NCI-H128 (cell line): ENCODE results near the gene PKP2.

Experiments
- DNase-seq: peaks from one replicate; lab custom pipeline; 2025; ENCODE audit not compliant: unreplicated experiment; lab: John Stamatoyannopoulos, UW

Gene PKP2

GRCh38 chr12:32819424-32819823 is 77.2 kb downstream of the PKP2 start:
- no peak for DNase-seq

GRCh38 chr12:32811686-32812392 is 84.7 kb downstream of the PKP2 start:
- no peak for DNase-seq

GRCh38 chr12:32809846-32810245 is 86.7 kb downstream of the PKP2 start:
- no peak for DNase-seq

- no peak for DNase-seq
These were observed 87.4 kb downstream of the PKP2 start for GRCh38 chr12:32809196-32809595.

- no peak for DNase-seq
These were observed 92.3 kb downstream of the PKP2 start for GRCh38 chr12:32804301-32804700.

- DNase-seq: no peak
These were observed 95.2 kb downstream of the PKP2 start for GRCh38 chr12:32801269-32801980.

- DNase-seq: no peak
These were observed 102.3 kb downstream of the PKP2 start for GRCh38 chr12:32794281-32794680.

- no peak for DNase-seq
These were observed 106.7 kb downstream of the PKP2 start for GRCh38 chr12:32789916-32790315.

- no peak for DNase-seq
These were observed 107.1 kb downstream of the PKP2 start for GRCh38 chr12:32789446-32789845.

- DNase-seq: no peak
These were observed 108.2 kb downstream of the PKP2 start for GRCh38 chr12:32788405-32788804.

- DNase-seq: no peak
These were observed 111.0 kb downstream of the PKP2 start for GRCh38 chr12:32785557-32785956.

- DNase-seq: no peak
These were observed 113.5 kb downstream of the PKP2 start for GRCh38 chr12:32783029-32783428.

GRCh38 chr12:32780071-32780470 is 116.5 kb downstream of the PKP2 start:
- DNase-seq: no peak

GRCh38 chr12:32777691-32778175 is 118.8 kb downstream of the PKP2 start:
- no peak for DNase-seq

- DNase-seq: no peak
These were observed 119.4 kb downstream of the PKP2 start for GRCh38 chr12:32777159-32777558.

- no peak for DNase-seq
These were observed 120.3 kb downstream of the PKP2 start for GRCh38 chr12:32776258-32776657.

- no peak for DNase-seq
These were observed 122.9 kb downstream of the PKP2 start for GRCh38 chr12:32773691-32774090.

- DNase-seq: no peak
These were observed 126.4 kb downstream of the PKP2 start for GRCh38 chr12:32770141-32770540.

GRCh38 chr12:32768518-32768917 is 128.1 kb downstream of the PKP2 start:
- no peak for DNase-seq

- DNase-seq: peak; percentile 13
These were observed 130.7 kb downstream of the PKP2 start for GRCh38 chr12:32765906-32766305.

- DNase-seq: no peak
These were observed 134.9 kb downstream of the PKP2 start for GRCh38 chr12:32761716-32762115.

- no peak for DNase-seq
These were observed 139.4 kb downstream of the PKP2 start for GRCh38 chr12:32757157-32757556.
